Stomach (tissue), 4 donors: ENCODE data around the gene CTXN3.
"Not testable (repeated sequence)": the region's sequence is repeated elsewhere in the genome, so short reads cannot be mapped to it uniquely, and the experiment has no call there.

Source experiments
- CTCF ChIP-seq, 7 experiments: fragments of 450-650 bp in 4 of 7; fragments of 200-600 bp in 3 of 7; sonication (generic) in 3 of 7; IDR thresholded peaks; one replicate each; pipeline ENCODE4 v1.5.1; 2016 to 2019; ENCODE audit warnings: antibody characterized with exemption in 7 of 7, control low read depth in 2 of 7, mild to moderate bottlenecking in 1 of 7
- POLR2AphosphoS5 ChIP-seq, 3 donors: sonication (generic); formaldehyde crosslinking; IDR thresholded peaks; one replicate each; pipeline ENCODE4 v1.6.1; 2016; ENCODE audit warnings: antibody characterized with exemption in 3 of 3

DNA sequence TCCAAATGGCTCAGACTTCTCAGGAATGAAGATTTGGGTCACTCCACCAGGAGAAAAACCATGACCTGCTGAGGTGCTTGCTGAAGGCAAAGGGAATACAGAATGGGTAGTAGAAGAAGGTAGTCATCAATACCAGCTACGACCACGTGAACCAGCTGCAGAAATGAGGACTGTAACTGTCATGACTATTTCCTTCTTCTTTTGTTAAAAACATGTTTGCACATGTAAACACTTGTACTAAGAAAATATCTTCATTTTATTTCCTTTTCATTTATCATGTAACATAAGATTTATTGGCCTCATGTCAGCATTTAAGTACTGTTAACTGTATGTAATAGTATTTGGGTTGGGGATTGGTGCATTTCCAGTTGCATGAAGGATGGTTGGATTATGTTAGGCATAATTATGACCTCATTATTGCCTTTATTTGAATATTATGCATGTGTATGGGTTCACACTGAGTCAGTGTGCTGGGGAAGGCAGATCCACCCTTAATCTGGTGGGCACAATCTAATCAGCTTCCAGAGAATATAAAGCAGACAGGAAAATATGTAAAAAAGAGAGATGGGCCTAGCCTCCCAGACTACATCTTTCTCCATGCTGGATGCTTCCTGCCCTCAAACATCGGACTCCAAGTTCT lies 30.9 kb downstream of the CTXN3 start:
- TF ChIP-seq POLR2AphosphoS5, CTCF (IDR thresholded peaks at IDR 0.05): not testable (repeated sequence)
